Neuronal stem cell (in vitro differentiated cells): ENCODE data around the gene PAPOLG.

ENCODE experiments used
- DNase-seq: peaks from one replicate; pipeline ENCODE4 v3.0.0-alpha.2; 2013; ENCODE audit warnings: low spot score
- H2AFZ ChIP-seq: one replicate; pipeline ENCODE4 v1.6.1; 2013; ENCODE audit warnings: mild to moderate bottlenecking, low read length, inconsistent platforms
- H2AK5ac ChIP-seq: 2 replicates; pipeline ENCODE4 v1.6.1; 2013; ENCODE audit warnings: low read depth, mild to moderate bottlenecking, inconsistent platforms, low read length, moderate library complexity, mixed read lengths
- H2BK120ac ChIP-seq: 2 replicates; pipeline ENCODE4 v1.6.1; 2013; ENCODE audit warnings: low read depth, mild to moderate bottlenecking, inconsistent platforms, low read length, moderate library complexity, mixed read lengths
- H2BK12ac ChIP-seq: one replicate; pipeline ENCODE4 v1.6.1; 2013; ENCODE audit warnings: low read length, inconsistent platforms
- H2BK15ac ChIP-seq: 2 replicates; pipeline ENCODE4 v1.6.1; 2013; ENCODE audit warnings: mild to moderate bottlenecking, low read length, inconsistent platforms, mixed read lengths
- H2BK5ac ChIP-seq: one replicate; pipeline ENCODE4 v1.6.1; 2013; ENCODE audit warnings: inconsistent platforms, mild to moderate bottlenecking, low read length, moderate library complexity
- H3K14ac ChIP-seq: one replicate; pipeline ENCODE4 v1.6.1; 2013; ENCODE audit warnings: low read length, inconsistent platforms
- H3K18ac ChIP-seq: 2 replicates; pipeline ENCODE4 v1.6.1; 2013; ENCODE audit warnings: low read length, inconsistent platforms
- H3K23ac ChIP-seq: 2 replicates; pipeline ENCODE4 v1.6.1; 2013; ENCODE audit warnings: low read depth, mild to moderate bottlenecking, mixed read lengths, low read length, inconsistent platforms; ENCODE audit not compliant: poor library complexity
- H3K27ac ChIP-seq: replicated peaks from 3 replicates; pipeline ENCODE4 v1.5.1; 2013; ENCODE audit warnings: low read length, inconsistent platforms
- H3K27me3 ChIP-seq, 3 experiments: 2 replicates each; pipeline ENCODE4 v1.6.1; 2013; ENCODE audit warnings: low read length in 3 of 3, mild to moderate bottlenecking in 2 of 3, inconsistent platforms in 1 of 3, low read depth in 1 of 3, mixed read lengths in 1 of 3, moderate library complexity in 1 of 3; ENCODE audit not compliant: control insufficient read depth in 3 of 3, insufficient read depth in 3 of 3
- H3K36me3 ChIP-seq, 2 donors: replicated peaks in 1 of 2; 2 replicates each; pipeline ENCODE4 v1.6.1; 2013; ENCODE audit warnings: low read length in 2 of 2; ENCODE audit not compliant: control insufficient read depth in 2 of 2, insufficient read depth in 2 of 2
- H3K4ac ChIP-seq: 2 replicates; pipeline ENCODE4 v1.6.1; 2013; ENCODE audit warnings: inconsistent platforms, mild to moderate bottlenecking, low read length, moderate library complexity
- H3K4me1 ChIP-seq, 2 donors: 1 replicate in 1 of 2; 2 replicates in 1 of 2; pipeline ENCODE4 v1.6.1; 2013; ENCODE audit warnings: low read length in 2 of 2, low read depth in 1 of 2; ENCODE audit not compliant: control insufficient read depth in 2 of 2, insufficient read depth in 1 of 2
- H3K4me2 ChIP-seq: one replicate; pipeline ENCODE4 v1.6.1; 2013; ENCODE audit warnings: mild to moderate bottlenecking, low read length, inconsistent platforms; ENCODE audit not compliant: insufficient read depth, poor library complexity, severe bottlenecking
- H3K4me3 ChIP-seq, 2 donors: 2 replicates each; pipeline ENCODE4 v1.5.1; 2013; ENCODE audit warnings: low read length in 2 of 2, mild to moderate bottlenecking in 2 of 2, inconsistent platforms in 1 of 2, moderate library complexity in 1 of 2
- H3K79me1 ChIP-seq: one replicate; pipeline ENCODE4 v1.6.1; 2013; ENCODE audit warnings: low read depth, mild to moderate bottlenecking, inconsistent platforms, low read length, moderate library complexity
- H3K9ac ChIP-seq: one replicate; pipeline ENCODE4 v1.6.1; 2013; ENCODE audit warnings: mild to moderate bottlenecking, low read depth, low read length, inconsistent platforms; ENCODE audit not compliant: poor library complexity
- H3K9me3 ChIP-seq, 2 donors: replicated peaks in 1 of 2; 2 replicates each; pipeline versions ENCODE3 to v1.6.1; 2013; ENCODE audit warnings: low read length in 2 of 2, mild to moderate bottlenecking in 2 of 2, inconsistent platforms in 1 of 2, low read depth in 1 of 2, mixed read lengths in 1 of 2, moderate library complexity in 1 of 2; ENCODE audit not compliant: control insufficient read depth in 2 of 2, insufficient read depth in 1 of 2
- H4K8ac ChIP-seq: one replicate; pipeline ENCODE4 v1.6.1; 2013; ENCODE audit warnings: low read depth, mild to moderate bottlenecking, inconsistent platforms, low read length, moderate library complexity
- H4K91ac ChIP-seq: one replicate; pipeline ENCODE4 v1.6.1; 2013; ENCODE audit warnings: low read length, low read depth, mild to moderate bottlenecking, inconsistent platforms; ENCODE audit not compliant: poor library complexity
- WGBS, 2 donors: extraction: QIAGEN DNeasy Blood & Tissue Kit; methylation state at CpG; one replicate each; pipeline ENCODE4 v1.1.7; 2013; ENCODE audit warnings: missing lambda C conversion rate in 2 of 2, mixed read lengths in 1 of 2; ENCODE audit not compliant: insufficient read length in 2 of 2, insufficient replicate concordance in 1 of 2; ENCODE audit errors: extremely low coverage in 2 of 2; 5-methylcytosine and 5-hydroxymethylcytosine counted together

PAPOLG gene

DNA sequence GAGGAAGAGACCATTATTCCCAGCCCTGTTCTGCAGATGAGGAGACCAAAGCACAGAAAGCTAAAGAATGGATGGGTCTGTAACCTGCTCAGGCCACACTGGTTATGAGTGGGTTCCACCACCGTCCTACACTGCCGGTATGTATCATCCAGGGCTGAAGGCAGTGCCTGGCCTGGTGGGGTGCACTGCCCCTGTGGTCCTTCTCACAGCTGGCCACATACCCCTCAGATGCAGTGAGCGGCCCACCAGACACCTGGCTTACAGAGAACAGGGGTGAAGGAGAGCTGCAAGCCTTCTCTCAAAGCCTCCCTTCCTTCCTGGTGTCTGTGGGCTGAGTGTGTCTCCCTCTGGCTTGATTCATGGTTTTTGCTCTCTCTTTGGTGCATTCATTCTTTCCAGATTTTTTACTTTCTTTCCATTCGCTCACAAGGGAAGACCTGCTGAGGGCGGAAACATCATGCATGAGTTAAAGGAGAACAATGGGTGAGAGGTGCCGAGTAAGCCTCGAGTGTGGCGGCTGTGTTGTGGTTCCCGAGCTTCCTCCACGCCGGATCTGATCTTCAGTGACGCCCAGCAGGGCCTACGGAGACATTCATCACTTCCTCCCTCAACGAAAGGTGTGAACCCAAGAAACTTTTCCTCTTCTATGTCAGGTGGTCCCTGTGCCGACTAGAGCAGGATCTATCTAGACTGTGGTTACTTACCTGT lies 63.2 kb downstream of the PAPOLG start:
- H4K8ac ChIP-seq = no peak overlapping the region
- no peak for DNase-seq
- H2BK5ac ChIP-seq = peak overlapping the region; percentile 26
- H3K9ac ChIP-seq = no peak overlapping the region
- no peak overlapping the region for H2AK5ac ChIP-seq
- H2BK15ac ChIP-seq = no peak overlapping the region
- H2AFZ ChIP-seq = no peak overlapping the region
- no peak overlapping the region for H2BK120ac ChIP-seq
- no CpG with 5 or more reads among the region's 15 CpGs for WGBS, 2 donors
- H3K18ac ChIP-seq = peak overlapping the region; percentile 31
- H3K4ac ChIP-seq = no peak overlapping the region
- H4K91ac ChIP-seq = no peak overlapping the region
- H3K14ac ChIP-seq = no peak overlapping the region
- H2BK12ac ChIP-seq = no peak overlapping the region
- H3K9me3 ChIP-seq = no peaks in the 10 kb centered on the region
- H3K27ac ChIP-seq = no peak overlapping the region
- H3K4me1 ChIP-seq = no peaks in the 10 kb centered on the region
- H3K23ac ChIP-seq = peak overlapping the region; percentile 22
- no peaks in the 10 kb centered on the region for H3K36me3 ChIP-seq
- no peak overlapping the region for H3K4me3 ChIP-seq
- peaks cover 0 to 11% (median 0%) of the 10 kb centered on the region in 3 experiments for H3K27me3 ChIP-seq
- no peak overlapping the region for H3K4me2 ChIP-seq
- H3K79me1 ChIP-seq = peaks cover 1% of the 10 kb centered on the region

DNA sequence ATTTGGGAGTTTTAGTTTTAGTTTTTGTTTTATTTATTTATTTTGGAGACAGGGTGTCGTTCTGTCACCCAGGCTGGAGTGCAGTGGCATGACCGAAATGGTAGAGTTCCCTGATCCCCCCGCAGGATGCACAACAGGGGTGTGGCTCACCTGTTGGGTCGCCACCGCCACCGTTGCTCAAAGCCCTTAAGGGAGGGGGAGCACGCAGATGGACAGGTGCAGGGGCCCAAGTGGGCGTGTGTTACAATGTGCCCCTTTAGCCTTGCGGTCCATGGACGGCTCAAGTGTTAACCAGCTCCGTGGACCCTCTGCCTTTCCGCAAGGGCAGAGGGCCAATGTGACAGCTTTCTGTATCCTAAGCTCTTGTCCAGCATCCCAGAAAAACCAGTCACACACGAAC lies 63.9 kb downstream of the PAPOLG start:
- no peak for DNase-seq
- no peak overlapping the region for H2BK15ac ChIP-seq
- no peak overlapping the region for H3K27ac ChIP-seq
- H3K27me3 ChIP-seq = peaks cover 0 to 9% (median 0%) of the 10 kb centered on the region in 3 experiments
- no CpG with 5 or more reads among the region's 13 CpGs for WGBS, 2 donors
- no peak overlapping the region for H4K91ac ChIP-seq
- H3K4me3 ChIP-seq = no peak overlapping the region
- peaks cover 1% of the 10 kb centered on the region for H3K79me1 ChIP-seq
- no peak overlapping the region for H2BK120ac ChIP-seq
- no peak overlapping the region for H3K23ac ChIP-seq
- H3K9ac ChIP-seq = no peak overlapping the region
- H3K36me3 ChIP-seq = no peaks in the 10 kb centered on the region
- no peak overlapping the region for H2BK5ac ChIP-seq
- H3K4ac ChIP-seq = no peak overlapping the region
- no peaks in the 10 kb centered on the region for H3K9me3 ChIP-seq
- no peak overlapping the region for H3K4me2 ChIP-seq
- H4K8ac ChIP-seq = no peak overlapping the region
- no peak overlapping the region for H2BK12ac ChIP-seq
- no peak overlapping the region for H2AK5ac ChIP-seq
- H3K14ac ChIP-seq = peak overlapping the region; percentile 61
- H3K18ac ChIP-seq = no peak overlapping the region
- no peak overlapping the region for H2AFZ ChIP-seq
- no peaks in the 10 kb centered on the region for H3K4me1 ChIP-seq

DNA sequence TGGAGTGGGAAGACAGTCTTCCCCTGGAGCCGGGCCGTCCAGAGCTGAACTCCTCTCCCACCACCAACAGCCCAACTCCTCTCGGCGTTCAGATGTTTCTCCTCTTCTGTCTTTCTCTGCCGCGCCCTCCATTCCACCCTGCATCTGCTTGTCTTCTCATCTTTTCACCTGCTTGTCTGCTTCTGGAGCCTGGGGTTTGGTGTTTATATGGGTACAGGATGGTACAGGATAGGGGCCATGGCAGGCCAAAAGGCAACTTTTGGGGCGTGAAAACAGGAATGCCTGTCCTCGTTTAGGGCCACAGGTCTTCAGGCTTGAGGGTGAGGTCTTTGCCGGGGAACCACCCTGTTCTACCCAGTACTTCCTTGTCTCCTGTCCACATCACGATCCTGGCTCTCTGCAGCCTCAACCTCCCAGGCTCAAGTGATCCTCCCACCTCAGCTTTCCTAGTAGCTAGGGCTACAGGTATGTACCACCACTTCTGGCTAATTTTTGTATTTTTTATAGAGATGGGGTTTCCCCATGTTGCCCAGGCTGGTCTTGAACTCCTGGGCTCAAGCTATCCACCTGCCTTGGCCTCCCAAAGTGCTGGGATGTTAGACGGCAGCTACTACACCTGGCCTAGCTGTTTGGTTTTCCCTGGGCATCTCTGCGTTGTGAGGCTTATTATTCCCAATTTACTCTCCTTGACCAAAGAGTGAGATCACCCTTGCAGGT lies 64.5 kb downstream of the PAPOLG start:
- Histone ChIP-seq H3K4me1 (no peaks in the 10 kb centered on the region), H3K23ac (no peak overlapping the region), H2AFZ (no peak overlapping the region), H3K4ac (no peak overlapping the region), H3K4me3 (no peak overlapping the region), H2BK5ac (no peak overlapping the region), H3K36me3 (no peaks in the 10 kb centered on the region), H3K27me3 (peaks cover 0 to 8% (median 0%) of the 10 kb centered on the region in 3 experiments), H3K14ac (no peak overlapping the region), H2BK120ac (no peak overlapping the region), H2BK15ac (no peak overlapping the region), H2BK12ac (no peak overlapping the region), H3K9ac (no peak overlapping the region), H4K91ac (no peak overlapping the region), H3K9me3 (no peaks in the 10 kb centered on the region), H4K8ac (no peak overlapping the region), H2AK5ac (no peak overlapping the region), H3K27ac (no peak overlapping the region), H3K79me1 (peaks cover 1% of the 10 kb centered on the region), H3K4me2 (no peak overlapping the region), H3K18ac (no peak overlapping the region)
- DNase-seq = no peak
- no CpG with 5 or more reads among the region's 12 CpGs for WGBS, 2 donors

DNA sequence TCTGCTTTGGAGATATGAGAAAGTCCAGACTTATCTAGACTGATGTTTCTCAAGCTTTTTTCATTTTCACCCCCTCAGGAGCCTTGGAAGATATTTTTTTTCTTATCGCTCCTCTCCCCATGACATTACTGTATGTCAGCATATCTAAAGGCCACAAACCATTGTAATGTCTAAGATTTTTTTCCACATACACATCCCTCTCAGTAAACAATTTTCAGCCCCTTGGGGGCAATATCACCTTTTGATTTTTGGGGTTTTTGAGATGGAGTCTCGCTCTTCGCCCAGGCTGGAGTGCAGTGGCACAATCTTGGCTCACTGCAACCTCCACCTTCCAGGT lies 65.0 kb downstream of the PAPOLG start:
- Histone ChIP-seq H3K36me3 (no peaks in the 10 kb centered on the region), H3K4me1 (no peaks in the 10 kb centered on the region), H3K27me3 (peaks cover 0 to 8% (median 0%) of the 10 kb centered on the region in 3 experiments), H3K14ac (no peak overlapping the region), H3K4me2 (no peak overlapping the region), H3K79me1 (peaks cover 1% of the 10 kb centered on the region), H2BK15ac (no peak overlapping the region), H3K9me3 (no peaks in the 10 kb centered on the region), H3K4ac (no peak overlapping the region), H3K23ac (no peak overlapping the region), H3K4me3 (no peak overlapping the region), H3K9ac (no peak overlapping the region), H4K91ac (no peak overlapping the region), H2AK5ac (no peak overlapping the region), H2BK120ac (no peak overlapping the region), H2BK5ac (no peak overlapping the region), H2AFZ (no peak overlapping the region), H3K27ac (no peak overlapping the region), H2BK12ac (no peak overlapping the region), H4K8ac (no peak overlapping the region), H3K18ac (no peak overlapping the region)
- no peak for DNase-seq
- WGBS, 2 donors = no CpG with 5 or more reads among the region's 3 CpGs
